Spleen (tissue), 7 donors: ENCODE measurements around the gene LMCD1.

Experiments used
- POLR2AphosphoS5 ChIP-seq, 3 donors: sonication (generic); formaldehyde crosslinking; IDR thresholded peaks; one replicate each; pipeline ENCODE4 v1.5.1; 2017; ENCODE audit warnings: antibody characterized with exemption in 3 of 3
- TF ChIP-seq, protein P1 (sequence below), 11 experiments: fragments of 200-600 bp in 7 of 11; fragments of 450-650 bp in 4 of 11; sonication (generic) in 4 of 11; IDR thresholded peaks in 8 of 11; conservative IDR thresholded peaks in 3 of 11; 1 replicate in 7 of 11; 2 replicates in 4 of 11; pipeline versions ENCODE4 v1.4.0 to v1.8.0; 2016 to 2021; ENCODE audit warnings: antibody characterized with exemption in 11 of 11, inconsistent platforms in 4 of 11, mild to moderate bottlenecking in 1 of 11
- donor health status: DM: no; HTN: no; CAD: no; lungs with moderate emphysema.
- donor health status: DM: no; HTN: no; CAD: no.
- donor health status: DM: no; HTN: no; CAD: no.

DNA sequence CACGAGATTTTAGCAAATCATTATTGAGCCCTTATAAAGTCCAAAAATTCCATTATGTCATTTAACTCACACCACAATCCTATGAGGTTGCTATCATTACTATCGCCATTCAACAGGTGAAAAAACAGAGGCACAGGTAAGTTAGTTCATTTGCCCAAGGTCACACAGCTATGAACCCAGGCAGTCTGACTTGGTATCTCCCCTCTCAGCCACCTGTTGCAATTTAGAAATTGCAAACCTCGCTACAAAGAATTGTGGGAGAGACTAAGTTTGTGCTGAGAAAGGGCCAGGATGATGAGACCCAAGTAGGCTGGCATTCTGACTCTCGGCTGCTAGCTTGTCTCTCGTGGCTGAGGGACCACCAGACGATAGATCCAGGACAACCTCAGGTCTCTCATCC is 57.7 kb downstream of the LMCD1 start:
- TF ChIP-seq, protein P1, sequence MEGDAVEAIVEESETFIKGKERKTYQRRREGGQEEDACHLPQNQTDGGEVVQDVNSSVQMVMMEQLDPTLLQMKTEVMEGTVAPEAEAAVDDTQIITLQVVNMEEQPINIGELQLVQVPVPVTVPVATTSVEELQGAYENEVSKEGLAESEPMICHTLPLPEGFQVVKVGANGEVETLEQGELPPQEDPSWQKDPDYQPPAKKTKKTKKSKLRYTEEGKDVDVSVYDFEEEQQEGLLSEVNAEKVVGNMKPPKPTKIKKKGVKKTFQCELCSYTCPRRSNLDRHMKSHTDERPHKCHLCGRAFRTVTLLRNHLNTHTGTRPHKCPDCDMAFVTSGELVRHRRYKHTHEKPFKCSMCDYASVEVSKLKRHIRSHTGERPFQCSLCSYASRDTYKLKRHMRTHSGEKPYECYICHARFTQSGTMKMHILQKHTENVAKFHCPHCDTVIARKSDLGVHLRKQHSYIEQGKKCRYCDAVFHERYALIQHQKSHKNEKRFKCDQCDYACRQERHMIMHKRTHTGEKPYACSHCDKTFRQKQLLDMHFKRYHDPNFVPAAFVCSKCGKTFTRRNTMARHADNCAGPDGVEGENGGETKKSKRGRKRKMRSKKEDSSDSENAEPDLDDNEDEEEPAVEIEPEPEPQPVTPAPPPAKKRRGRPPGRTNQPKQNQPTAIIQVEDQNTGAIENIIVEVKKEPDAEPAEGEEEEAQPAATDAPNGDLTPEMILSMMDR (IDR thresholded peaks at IDR 0.05 in 8 of 11, conservative IDR thresholded peaks at IDR 0.05 in 3 of 11), result no peak
- no peak for TF ChIP-seq POLR2AphosphoS5 (IDR thresholded peaks at IDR 0.05)
